Measurements from ENCODE around the gene ADRB2.

DNA sequence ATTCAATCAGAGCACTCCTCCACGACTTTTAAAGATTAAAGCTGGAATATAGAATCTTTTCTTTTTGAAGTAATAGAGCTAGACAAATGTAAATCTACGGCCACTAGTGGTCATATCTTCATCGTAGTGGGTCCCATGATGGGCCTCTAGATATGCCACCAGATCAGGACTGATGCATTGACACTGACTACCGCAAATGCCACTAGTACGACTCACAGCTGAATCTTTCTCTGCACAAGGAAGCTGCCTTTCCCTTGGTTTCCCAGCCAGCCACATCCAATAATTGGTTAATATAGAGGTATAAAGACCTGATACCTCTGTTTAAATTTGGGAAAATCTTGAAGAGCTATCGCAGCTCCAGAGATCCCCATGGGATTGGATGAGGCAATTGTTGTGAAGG lies 37.8 kb upstream of the ADRB2 start:
- no peak for TF ChIP-seq CTCF (IDR thresholded peaks at IDR 0.05; ENCODE audit: low read length)
- no peak for TF ChIP-seq EZH2 (IDR thresholded peaks at IDR 0.05; ENCODE audit: borderline replicate concordance, low read length)
